MM.1S (cell line): ENCODE data around the gene TMEM245.

Experiments
- EZH2phosphoT487 ChIP-seq: fragments of 300-600 bp; sonication (generic); IDR thresholded peaks from 2 replicates; pipeline ENCODE4 v1.6.1; 2018; ENCODE audit warnings: antibody characterized with exemption, low read length
- TF ChIP-seq, protein P1 (sequence below): fragments of 300-600 bp; sonication (generic); IDR thresholded peaks from 2 replicates; pipeline ENCODE4 v1.5.1; 2016; ENCODE audit warnings: antibody characterized with exemption, low read length, mixed read lengths

DNA sequence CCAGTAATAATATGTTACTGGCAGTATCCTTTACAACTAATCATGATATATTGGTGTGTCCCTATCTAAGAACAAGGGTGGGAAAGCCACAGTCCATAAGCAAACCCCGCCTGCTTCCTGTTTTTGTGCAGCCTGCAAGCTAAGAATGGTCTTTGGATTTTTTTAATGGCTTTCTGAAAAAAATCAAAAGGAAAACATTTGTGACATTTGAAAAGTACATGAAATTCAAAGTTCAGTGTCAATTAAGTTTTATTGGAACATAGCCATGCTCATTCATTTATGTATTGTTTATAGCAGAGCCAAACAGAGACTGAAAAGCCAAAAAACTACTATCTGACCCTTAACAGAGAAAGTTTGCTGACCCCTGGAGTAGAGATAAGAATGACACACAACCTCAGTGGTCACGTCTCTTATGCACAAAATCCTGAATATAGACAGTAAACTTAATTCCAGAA is 12.8 kb upstream of the TMEM245 start:
- TF ChIP-seq, protein P1, sequence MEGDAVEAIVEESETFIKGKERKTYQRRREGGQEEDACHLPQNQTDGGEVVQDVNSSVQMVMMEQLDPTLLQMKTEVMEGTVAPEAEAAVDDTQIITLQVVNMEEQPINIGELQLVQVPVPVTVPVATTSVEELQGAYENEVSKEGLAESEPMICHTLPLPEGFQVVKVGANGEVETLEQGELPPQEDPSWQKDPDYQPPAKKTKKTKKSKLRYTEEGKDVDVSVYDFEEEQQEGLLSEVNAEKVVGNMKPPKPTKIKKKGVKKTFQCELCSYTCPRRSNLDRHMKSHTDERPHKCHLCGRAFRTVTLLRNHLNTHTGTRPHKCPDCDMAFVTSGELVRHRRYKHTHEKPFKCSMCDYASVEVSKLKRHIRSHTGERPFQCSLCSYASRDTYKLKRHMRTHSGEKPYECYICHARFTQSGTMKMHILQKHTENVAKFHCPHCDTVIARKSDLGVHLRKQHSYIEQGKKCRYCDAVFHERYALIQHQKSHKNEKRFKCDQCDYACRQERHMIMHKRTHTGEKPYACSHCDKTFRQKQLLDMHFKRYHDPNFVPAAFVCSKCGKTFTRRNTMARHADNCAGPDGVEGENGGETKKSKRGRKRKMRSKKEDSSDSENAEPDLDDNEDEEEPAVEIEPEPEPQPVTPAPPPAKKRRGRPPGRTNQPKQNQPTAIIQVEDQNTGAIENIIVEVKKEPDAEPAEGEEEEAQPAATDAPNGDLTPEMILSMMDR, result no peak
- TF ChIP-seq EZH2phosphoT487, result no peak
